SK-N-SH (cell line): ENCODE data around the gene PDE4D. TPM values are rescaled to one million over a fixed set of nuclear protein-coding genes. Genes with fewer than 3 reads are reported as not detected.

Experiments used
- CTCF ChIA-PET: fragments of 300-600, 350-600 bp; formaldehyde crosslinking; extraction: SDS; loops from one replicate; lab custom pipeline; 2021; lab: Yijun Ruan, JAX
- POLR2A ChIA-PET: fragments of 350-600 bp; sonication (Branson Sonifier 250); formaldehyde crosslinking; extraction: SDS; loops from one replicate; lab custom pipeline; 2020; ENCODE audit warnings: antibody characterized with exemption, inconsistent platforms; lab: Yijun Ruan, JAX
- DNase-seq: peaks from one replicate; pipeline ENCODE4 v3.0.0; 2012
- H2AFZ ChIP-seq: fragments of 200-600 bp; sonication (generic); 2 replicates; pipeline ENCODE4 v1.8.1; 2016; ENCODE audit warnings: antibody characterized with exemption, mild to moderate bottlenecking, low read depth
- H3F3A ChIP-seq: fragments of 200-600 bp; sonication (generic); replicated peaks from 2 replicates; pipeline ENCODE3; 2016; ENCODE audit warnings: antibody characterized with exemption, mild to moderate bottlenecking; ENCODE audit not compliant: insufficient read depth
- H3K27ac ChIP-seq, 2 experiments: fragments of 200-500 bp in 1 of 2; fragments of 200-600 bp in 1 of 2; sonication (Bioruptor generic) in 1 of 2; sonication (generic), shearing (Covaris generic) in 1 of 2; 2 replicates each; pipeline versions ENCODE4 v1.5.1 to v1.6.1; 2014 to 2016; ENCODE audit warnings: low read depth in 2 of 2, inconsistent platforms in 1 of 2, low read length in 1 of 2, mild to moderate bottlenecking in 1 of 2, mixed read lengths in 1 of 2
- H3K27me3 ChIP-seq: fragments of 200-600 bp; sonication (generic), shearing (Covaris generic); 2 replicates; pipeline ENCODE4 v1.6.1; 2016; ENCODE audit warnings: mixed run types; ENCODE audit not compliant: insufficient read depth
- H3K36me3 ChIP-seq, 2 experiments: fragments of 200-500 bp in 1 of 2; fragments of 200-600 bp in 1 of 2; sonication (Bioruptor generic) in 1 of 2; sonication (generic) in 1 of 2; replicated peaks in 1 of 2; 2 replicates each; pipeline versions ENCODE3 to v1.5.1; 2014 to 2016; ENCODE audit warnings: low read length in 1 of 2, mild to moderate bottlenecking in 1 of 2; ENCODE audit not compliant: insufficient read depth in 2 of 2, control insufficient read depth in 1 of 2
- H3K4me1 ChIP-seq, 2 experiments: fragments of 200-500 bp in 1 of 2; fragments of 200-600 bp in 1 of 2; sonication (Bioruptor generic) in 1 of 2; sonication (generic), shearing (Covaris generic) in 1 of 2; 2 replicates each; pipeline versions ENCODE4 v1.5.1 to v1.6.1; 2014 to 2016; ENCODE audit warnings: low read depth in 1 of 2, low read length in 1 of 2, mixed run types in 1 of 2; ENCODE audit not compliant: insufficient read depth in 2 of 2, control insufficient read depth in 1 of 2
- H3K4me2 ChIP-seq: fragments of 200-600 bp; sonication (generic), shearing (Covaris generic); 2 replicates; pipeline ENCODE4 v1.6.1; 2017; ENCODE audit warnings: mixed run types
- H3K4me3 ChIP-seq, 2 experiments: fragments of 200-500 bp in 1 of 2; fragments of 200-600 bp in 1 of 2; sonication (Bioruptor generic) in 1 of 2; sonication (generic), shearing (Covaris generic) in 1 of 2; 2 replicates each; pipeline versions ENCODE4 v1.5.1 to v1.8.1; 2014 to 2016; ENCODE audit warnings: low read depth in 2 of 2, inconsistent platforms in 1 of 2, low read length in 1 of 2, mild to moderate bottlenecking in 1 of 2, mixed read lengths in 1 of 2, moderate library complexity in 1 of 2
- H3K79me2 ChIP-seq: fragments of 200-600 bp; sonication (generic); 2 replicates; pipeline ENCODE4 v1.8.1; 2017; ENCODE audit warnings: mild to moderate bottlenecking; ENCODE audit not compliant: insufficient read depth
- H3K9ac ChIP-seq: fragments of 200-600 bp; sonication (generic); 2 replicates; pipeline ENCODE4 v1.6.1; 2017; ENCODE audit warnings: mixed run types
- H3K9me2 ChIP-seq: fragments of 200-600 bp; sonication (generic); 2 replicates; pipeline ENCODE4 v1.6.1; 2017; ENCODE audit warnings: mixed run types
- H3K9me3 ChIP-seq: fragments of 200-600 bp; sonication (generic); 2 replicates; pipeline ENCODE4 v1.6.1; 2017; ENCODE audit warnings: mixed run types, mild to moderate bottlenecking, moderate library complexity
- H4K20me1 ChIP-seq: fragments of 200-600 bp; sonication (generic); 2 replicates; pipeline ENCODE4 v1.6.1; 2017; ENCODE audit warnings: mild to moderate bottlenecking, mixed run types; ENCODE audit not compliant: insufficient read depth
- CHD2 ChIP-seq: fragments of 150-350 bp; IDR thresholded peaks from 2 replicates; pipeline ENCODE4 v1.6.1; 2018; ENCODE audit warnings: low read length; ENCODE audit not compliant: partially characterized antibody
- EP300 ChIP-seq, 2 experiments: IDR thresholded peaks; 2 replicates each; pipeline versions ENCODE4 v1.4.0 to v1.6.1; 2012; ENCODE audit warnings: borderline replicate concordance in 1 of 2, low read depth in 1 of 2, low read length in 1 of 2
- EZH2phosphoT487 ChIP-seq: fragments of 200-600 bp; sonication (generic); IDR thresholded peaks from 2 replicates; pipeline ENCODE4 v1.6.1; 2017; ENCODE audit warnings: low read depth, mixed run types, mild to moderate bottlenecking, antibody characterized with exemption, moderate library complexity, borderline replicate concordance
- FOSL2 ChIP-seq: IDR thresholded peaks from 2 replicates; pipeline ENCODE4 v1.4.0; 2012; ENCODE audit warnings: low read depth, mild to moderate bottlenecking, moderate library complexity, borderline replicate concordance
- FOXJ3 ChIP-seq: sonication (generic); formaldehyde crosslinking; IDR thresholded peaks from 2 replicates; pipeline ENCODE4 v1.5.1; 2020; ENCODE audit warnings: mild to moderate bottlenecking, missing genetic modification reagents
- GABPA ChIP-seq: IDR thresholded peaks from 2 replicates; pipeline ENCODE4 v1.4.0; 2012; ENCODE audit warnings: low read depth, mild to moderate bottlenecking
- JUND ChIP-seq: IDR thresholded peaks from 2 replicates; pipeline ENCODE4 v1.4.0; 2012
- MAX ChIP-seq: IDR thresholded peaks from 2 replicates; pipeline ENCODE4 v1.4.0; 2012; ENCODE audit warnings: low read depth
- NFIC ChIP-seq: IDR thresholded peaks from 2 replicates; pipeline ENCODE4 v1.4.0; 2012; ENCODE audit warnings: borderline replicate concordance
- POLR2AphosphoS5 ChIP-seq: IDR thresholded peaks from 2 replicates; pipeline ENCODE4 v1.6.1; 2012; ENCODE audit warnings: low read depth, low read length
- RXRA ChIP-seq: IDR thresholded peaks from 2 replicates; pipeline ENCODE4 v1.4.0; 2012; ENCODE audit warnings: low read depth, mild to moderate bottlenecking, borderline replicate concordance
- TAF1 ChIP-seq: IDR thresholded peaks from 2 replicates; pipeline ENCODE4 v1.6.1; 2012; ENCODE audit warnings: low read depth, mild to moderate bottlenecking, low read length, moderate library complexity, borderline replicate concordance
- TCF12 ChIP-seq: IDR thresholded peaks from 2 replicates; pipeline ENCODE4 v1.4.0; 2012
- USF2 ChIP-seq: fragments of 150-350 bp; IDR thresholded peaks from 2 replicates; pipeline ENCODE4 v1.6.1; 2017; ENCODE audit warnings: antibody characterized with exemption, low read length, low read depth, borderline replicate concordance
- WGBS: methylation state at CpG from one replicate; pipeline ENCODE4 v1.1.6; 2017; ENCODE audit warnings: low lambda C conversion rate; 5-methylcytosine and 5-hydroxymethylcytosine counted together
- polyA plus RNA-seq, 3 experiments: library from polyadenylated mRNA; depleted of rRNA; stranded (reverse); fragments of >200 nt; gene quantifications; 2 replicates each; pipeline ENCODE4 v1.2.3, GENCODE V29; 2012
- TF ChIP-seq, protein P1 (sequence below): fragments of 200-600 bp; sonication (generic); IDR thresholded peaks from 2 replicates; pipeline ENCODE4 v1.6.1; 2017; ENCODE audit warnings: antibody characterized with exemption, mild to moderate bottlenecking, moderate library complexity
- TF ChIP-seq, protein P2 (sequence below): fragments of 150-350 bp; IDR thresholded peaks from 2 replicates; pipeline ENCODE4 v1.6.1; 2016; ENCODE audit warnings: mild to moderate bottlenecking, low read depth, low read length
- TF ChIP-seq, protein P3 (sequence below): IDR thresholded peaks from 2 replicates; pipeline ENCODE4; 2012

PDE4D gene
- polyA plus RNA-seq, 1 of the 3 experiments (the other 2 are of a cell fraction), result 2.4 TPM

- H3K27ac ChIP-seq, result no peak overlapping the region
- TF ChIP-seq MAX, result no peak
- CTCF ChIA-PET, result no interaction called here
- no peaks in the 10 kb centered on the region for H3K9me2 ChIP-seq
- H3K36me3 ChIP-seq, result no peaks in the 10 kb centered on the region
- H3K4me2 ChIP-seq, result no peak overlapping the region
- no peaks in the 10 kb centered on the region for H3F3A ChIP-seq
- H3K9me3 ChIP-seq, result no peaks in the 10 kb centered on the region
- POLR2A ChIA-PET, result no interaction called here
- H3K27me3 ChIP-seq, result no peaks in the 10 kb centered on the region
- no peak for DNase-seq
- no peaks in the 10 kb centered on the region for H3K79me2 ChIP-seq
- H3K4me1 ChIP-seq, result peaks cover 0 to 3% of the 10 kb centered on the region in 2 experiments; a peak in 2 of 4 replicates
- H2AFZ ChIP-seq, result no peak overlapping the region
- H3K9ac ChIP-seq, result no peak overlapping the region
- no peaks in the 10 kb centered on the region for H4K20me1 ChIP-seq
- WGBS, result 88% methylated on average over 2 of the region's 3 CpGs
- no peak overlapping the region for H3K4me3 ChIP-seq
Observed at GRCh38 chr5:59146729-59147128, 746.8 kb downstream of the PDE4D start.

- H3K4me3 ChIP-seq, result no peak overlapping the region
- H3K9me2 ChIP-seq, result no peaks in the 10 kb centered on the region
- 86% methylated on average over 3 of the region's 3 CpGs for WGBS
- no peak for DNase-seq
- H3K36me3 ChIP-seq, result no peaks in the 10 kb centered on the region
- POLR2A ChIA-PET, result no interaction called here
- no peaks in the 10 kb centered on the region for H3F3A ChIP-seq
- H2AFZ ChIP-seq, result no peak overlapping the region
- H4K20me1 ChIP-seq, result no peaks in the 10 kb centered on the region
- H3K9me3 ChIP-seq, result no peaks in the 10 kb centered on the region
- no peaks in the 10 kb centered on the region; a peak in 2 of 4 replicates for H3K4me1 ChIP-seq
- no peak overlapping the region for H3K4me2 ChIP-seq
- no peak overlapping the region for H3K27ac ChIP-seq
- H3K79me2 ChIP-seq, result no peaks in the 10 kb centered on the region
- H3K27me3 ChIP-seq, result no peaks in the 10 kb centered on the region
- CTCF ChIA-PET, result interaction anchor here (0.6 to 1.8 kb wide), 5 partner anchors 10 to 134 kb away, joined by 3 to 6 read pairs (median 3); no protein-coding TSS in a partner anchor
- no peak overlapping the region for H3K9ac ChIP-seq
- TF ChIP-seq EZH2phosphoT487 (no peak), RXRA (no peak)
Observed at GRCh38 chr5:59143926-59144333, 749.6 kb downstream of the PDE4D start.

DNA sequence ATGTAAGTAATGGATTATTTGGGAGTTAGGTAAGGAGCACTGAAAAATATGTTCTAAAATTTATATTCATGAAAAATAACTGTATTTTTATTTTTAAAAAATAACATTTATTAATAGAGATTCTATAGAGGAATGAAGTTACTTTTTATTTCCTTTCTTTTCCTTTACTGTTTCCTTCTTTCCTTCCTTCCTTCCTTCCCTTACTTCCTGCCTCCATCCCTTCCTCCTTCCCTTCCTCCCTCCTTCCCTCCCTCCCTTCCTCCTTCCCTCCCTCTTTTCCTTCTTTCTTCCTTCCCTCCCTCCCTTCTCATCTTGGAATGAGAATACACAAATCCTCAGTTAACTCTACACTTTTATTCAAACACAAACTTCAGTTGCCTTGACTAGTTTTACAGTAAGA is 750.6 kb downstream of the PDE4D start:
- Histone ChIP-seq H3K9ac (no peak overlapping the region), H4K20me1 (no peaks in the 10 kb centered on the region), H3K79me2 (no peaks in the 10 kb centered on the region), H3F3A (no peaks in the 10 kb centered on the region), H3K4me2 (no peak overlapping the region), H2AFZ (no peak overlapping the region), H3K4me1 (no peaks in the 10 kb centered on the region; a peak in 2 of 4 replicates), H3K36me3 (no peaks in the 10 kb centered on the region), H3K9me3 (no peaks in the 10 kb centered on the region), H3K27me3 (no peaks in the 10 kb centered on the region), H3K27ac (no peak overlapping the region), H3K9me2 (no peaks in the 10 kb centered on the region), H3K4me3 (no peak overlapping the region)
- POLR2A ChIA-PET, result no interaction called here
- CTCF ChIA-PET, result no interaction called here
- no peak for DNase-seq
- TF ChIP-seq EP300 (IDR thresholded peaks at IDR 0.05; ENCODE audit: borderline replicate concordance in 1 of 2, low read depth in 1 of 2, low read length in 1 of 2), result no peak
- no peak for TF ChIP-seq USF2
- no peak for TF ChIP-seq CHD2
- no peak for TF ChIP-seq TAF1
- TF ChIP-seq FOSL2, result no peak
- TF ChIP-seq, protein P1, sequence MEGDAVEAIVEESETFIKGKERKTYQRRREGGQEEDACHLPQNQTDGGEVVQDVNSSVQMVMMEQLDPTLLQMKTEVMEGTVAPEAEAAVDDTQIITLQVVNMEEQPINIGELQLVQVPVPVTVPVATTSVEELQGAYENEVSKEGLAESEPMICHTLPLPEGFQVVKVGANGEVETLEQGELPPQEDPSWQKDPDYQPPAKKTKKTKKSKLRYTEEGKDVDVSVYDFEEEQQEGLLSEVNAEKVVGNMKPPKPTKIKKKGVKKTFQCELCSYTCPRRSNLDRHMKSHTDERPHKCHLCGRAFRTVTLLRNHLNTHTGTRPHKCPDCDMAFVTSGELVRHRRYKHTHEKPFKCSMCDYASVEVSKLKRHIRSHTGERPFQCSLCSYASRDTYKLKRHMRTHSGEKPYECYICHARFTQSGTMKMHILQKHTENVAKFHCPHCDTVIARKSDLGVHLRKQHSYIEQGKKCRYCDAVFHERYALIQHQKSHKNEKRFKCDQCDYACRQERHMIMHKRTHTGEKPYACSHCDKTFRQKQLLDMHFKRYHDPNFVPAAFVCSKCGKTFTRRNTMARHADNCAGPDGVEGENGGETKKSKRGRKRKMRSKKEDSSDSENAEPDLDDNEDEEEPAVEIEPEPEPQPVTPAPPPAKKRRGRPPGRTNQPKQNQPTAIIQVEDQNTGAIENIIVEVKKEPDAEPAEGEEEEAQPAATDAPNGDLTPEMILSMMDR, result no peak
- no peak for TF ChIP-seq POLR2AphosphoS5
- no peak for TF ChIP-seq FOXJ3 (CRISPR knock-in tag)
- TF ChIP-seq TCF12, result no peak
- no peak for TF ChIP-seq JUND
- TF ChIP-seq GABPA, result no peak
- no peak for TF ChIP-seq NFIC
- TF ChIP-seq, protein P2, sequence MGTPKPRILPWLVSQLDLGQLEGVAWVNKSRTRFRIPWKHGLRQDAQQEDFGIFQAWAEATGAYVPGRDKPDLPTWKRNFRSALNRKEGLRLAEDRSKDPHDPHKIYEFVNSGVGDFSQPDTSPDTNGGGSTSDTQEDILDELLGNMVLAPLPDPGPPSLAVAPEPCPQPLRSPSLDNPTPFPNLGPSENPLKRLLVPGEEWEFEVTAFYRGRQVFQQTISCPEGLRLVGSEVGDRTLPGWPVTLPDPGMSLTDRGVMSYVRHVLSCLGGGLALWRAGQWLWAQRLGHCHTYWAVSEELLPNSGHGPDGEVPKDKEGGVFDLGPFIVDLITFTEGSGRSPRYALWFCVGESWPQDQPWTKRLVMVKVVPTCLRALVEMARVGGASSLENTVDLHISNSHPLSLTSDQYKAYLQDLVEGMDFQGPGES, result no peak
- TF ChIP-seq, protein P3, sequence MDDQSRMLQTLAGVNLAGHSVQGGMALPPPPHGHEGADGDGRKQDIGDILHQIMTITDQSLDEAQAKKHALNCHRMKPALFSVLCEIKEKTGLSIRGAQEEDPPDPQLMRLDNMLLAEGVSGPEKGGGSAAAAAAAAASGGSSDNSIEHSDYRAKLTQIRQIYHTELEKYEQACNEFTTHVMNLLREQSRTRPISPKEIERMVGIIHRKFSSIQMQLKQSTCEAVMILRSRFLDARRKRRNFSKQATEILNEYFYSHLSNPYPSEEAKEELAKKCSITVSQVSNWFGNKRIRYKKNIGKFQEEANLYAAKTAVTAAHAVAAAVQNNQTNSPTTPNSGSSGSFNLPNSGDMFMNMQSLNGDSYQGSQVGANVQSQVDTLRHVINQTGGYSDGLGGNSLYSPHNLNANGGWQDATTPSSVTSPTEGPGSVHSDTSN, result no peak
